PFSK-1 (cell line): Measurements from ENCODE around the gene ITGB8.

Source experiments
- POLR2AphosphoS5 ChIP-seq: IDR thresholded peaks from 2 replicates; pipeline ENCODE4 v1.6.1; 2012; ENCODE audit warnings: low read depth, mild to moderate bottlenecking, control low read depth, low read length, moderate library complexity
- REST ChIP-seq, 2 experiments: IDR thresholded peaks; 2 replicates each; pipeline versions ENCODE4 v1.6.1 to v1.8.0; 2011 to 2012; ENCODE audit warnings: low read depth in 2 of 2, low read length in 2 of 2, control low read depth in 1 of 2, inconsistent platforms in 1 of 2, mild to moderate bottlenecking in 1 of 2, moderate library complexity in 1 of 2; ENCODE audit not compliant: insufficient read depth in 1 of 2
- SIN3A ChIP-seq: IDR thresholded peaks from 2 replicates; pipeline ENCODE4 v1.6.1; 2012; ENCODE audit warnings: mild to moderate bottlenecking, low read length, moderate library complexity, borderline replicate concordance; ENCODE audit not compliant: insufficient read depth
- TAF1 ChIP-seq: IDR thresholded peaks from 2 replicates; pipeline ENCODE4 v1.6.1; 2012; ENCODE audit warnings: low read length, control low read depth, borderline replicate concordance; ENCODE audit not compliant: insufficient read depth

GRCh38 chr7:20316706-20317105 is 14.0 kb upstream of the ITGB8 start:
- TF ChIP-seq REST (IDR thresholded peaks at IDR 0.05; ENCODE audit: insufficient read depth in 1 of 2, low read depth in 2 of 2, low read length in 2 of 2) (no peak), POLR2AphosphoS5 (no peak), TAF1 (no peak), SIN3A (no peak)
